Measurements from ENCODE around the gene KIF6.

KIF6 gene

GRCh38 chr6:39339096-39339867, 385.9 kb downstream of the KIF6 start:
- DNase-seq = no peak

- DNase-seq = no peak
Measured at GRCh38 chr6:39338397-39338796, 386.8 kb downstream of the KIF6 start.

- peak; percentile 68 for DNase-seq
Measured at GRCh38 chr6:39335780-39336545, 389.2 kb downstream of the KIF6 start.

GRCh38 chr6:39333644-39334438, 391.4 kb downstream of the KIF6 start:
- no peak for DNase-seq

- DNase-seq = no peak
Measured at GRCh38 chr6:39330476-39330875, 394.7 kb downstream of the KIF6 start.

- no peak for DNase-seq
Measured at GRCh38 chr6:39330057-39330456, 395.2 kb downstream of the KIF6 start.

GRCh38 chr6:39328066-39328465, 397.1 kb downstream of the KIF6 start:
- no peak for DNase-seq

GRCh38 chr6:39327507-39327906, 397.7 kb downstream of the KIF6 start:
- no peak for DNase-seq

- no peak for DNase-seq
Measured at GRCh38 chr6:39322306-39322850, 402.8 kb downstream of the KIF6 start, which contains the start of gene KCNK16. KCNK16 (minus strand) TSS chr6:39322702; CDS start chr6:39322540, 162 bp downstream.

GRCh38 chr6:39321761-39322160, 403.4 kb downstream of the KIF6 start:
- no peak for DNase-seq

GRCh38 chr6:39320363-39320984, 404.7 kb downstream of the KIF6 start:
- no peak for DNase-seq

- no peak for DNase-seq
Measured at GRCh38 chr6:39319621-39320362, 405.4 kb downstream of the KIF6 start.

- DNase-seq = no peak
Measured at GRCh38 chr6:39317256-39317655, 408.0 kb downstream of the KIF6 start.

- DNase-seq = no peak
Measured at GRCh38 chr6:39314273-39314795, 410.9 kb downstream of the KIF6 start, which contains the start of gene KCNK17. KCNK17 (minus strand) TSS chr6:39314419; CDS start chr6:39314320, 99 bp downstream.

- no peak for DNase-seq
Measured at GRCh38 chr6:39313526-39314272, 411.5 kb downstream of the KIF6 start.

GRCh38 chr6:39312912-39313525, 412.2 kb downstream of the KIF6 start:
- DNase-seq = no peak

- no peak for DNase-seq
Measured at GRCh38 chr6:39310542-39310941, 414.7 kb downstream of the KIF6 start.

GRCh38 chr6:39309942-39310531, 415.2 kb downstream of the KIF6 start:
- DNase-seq = peak; percentile 88

- DNase-seq = no peak
Measured at GRCh38 chr6:39307462-39307861, 417.7 kb downstream of the KIF6 start.

- DNase-seq = no peak
Measured at GRCh38 chr6:39304951-39305350, 420.3 kb downstream of the KIF6 start.

Measured in islet precursor cell (in vitro differentiated cells).